ENCODE measurements around the gene NAGS. TPM values are rescaled to one million over a fixed set of nuclear protein-coding genes. Genes with fewer than 3 reads are reported as not detected.

Gene NAGS
- total and polyA plus RNA-seq, 2 experiments from 2014 or later = 4.2 to 7.2 TPM

GRCh38 chr17:44043272-44043696 lies 38.9 kb downstream of the NAGS start (continued):
- TF ChIP-seq CTCF (conservative IDR thresholded peaks at IDR 0.05; ENCODE audit: low read depth in 2 of 2) = no peak
- no peak for TF ChIP-seq POLR2AphosphoS5 (IDR thresholded peaks at IDR 0.05; ENCODE audit: low read depth)
- no peak for TF ChIP-seq NANOG (IDR thresholded peaks at IDR 0.05; ENCODE audit: borderline replicate concordance)
- TF ChIP-seq ZNF462 (CRISPR knock-in tag; IDR thresholded peaks at IDR 0.05) = no peak
- no peak for TF ChIP-seq EZH2 (IDR thresholded peaks at IDR 0.05; ENCODE audit: low read depth, unreplicated experiment)

GRCh38 chr17:44044071-44044470 lies 39.6 kb downstream of the NAGS start:
- ATAC-seq = no peak
- H3K4me3 ChIP-seq = no peak overlapping the region
- no peak for TF ChIP-seq JUNB (IDR thresholded peaks at IDR 0.05; ENCODE audit: unreplicated experiment)
- no peak for TF ChIP-seq STAT1 (IDR thresholded peaks at IDR 0.05; ENCODE audit: unreplicated experiment)
- no peak for TF ChIP-seq CREB1 (CRISPR knock-in tag; IDR thresholded peaks at IDR 0.05; ENCODE audit: low read depth)
- no peak for TF ChIP-seq ZNF462 (CRISPR knock-in tag; IDR thresholded peaks at IDR 0.05)

More at GRCh38 chr17:44044071-44044470, 39.6 kb downstream of the NAGS start:
- no peak overlapping the region for H3K4me2 ChIP-seq
- H3K27me3 ChIP-seq (ENCODE audit: insufficient read depth) = no peaks in the 10 kb centered on the region
- H4K20me1 ChIP-seq (replicated peaks; ENCODE audit: insufficient read depth) = peaks cover 39% of the 10 kb centered on the region
- peaks cover 10% of the 10 kb centered on the region; the same call in 1 of the 2 replicates for H3F3A ChIP-seq (replicated peaks; ENCODE audit: low read depth)
- H2AFZ ChIP-seq = no peak overlapping the region
- H3K4me1 ChIP-seq (ENCODE audit: insufficient read depth) = peaks cover 17% of the 10 kb centered on the region
- Mint-ChIP-seq H3K4me3 (no peak overlapping the region), H3K9me3 (no peaks in the 10 kb centered on the region), H3K27ac (no peak overlapping the region; the same call in 1 of the 2 replicates), H3K27me3 (ENCODE audit: insufficient read depth, low read depth, poor library complexity) (no peaks in the 10 kb centered on the region), H3K36me3 (ENCODE audit: low read depth) (peaks cover 55% of the 10 kb centered on the region), H3K4me1 (peaks cover 12% of the 10 kb centered on the region; the same call in 2 of the 3 replicates)
- peaks cover 26% of the 10 kb centered on the region for H3K36me3 ChIP-seq (ENCODE audit: insufficient read depth)
- H3K79me2 ChIP-seq (replicated peaks; ENCODE audit: insufficient read depth) = peaks cover 98% of the 10 kb centered on the region
- no peak for DNase-seq (ENCODE audit: low spot score)
- no peaks in the 10 kb centered on the region for H3K9me2 ChIP-seq (ENCODE audit: insufficient read depth)
- H3K27ac ChIP-seq (ENCODE audit: low read depth) = peak overlapping the region; percentile 81
